OCI-LY1 (cell line): ENCODE results near the gene ZNF277.

ENCODE experiments used
- H2AFZ ChIP-seq: fragments of 200-600 bp; sonication (generic), shearing (Covaris generic); 2 replicates; pipeline ENCODE4 v1.6.0; 2014; ENCODE audit warnings: antibody characterized with exemption, mild to moderate bottlenecking, low read length
- H3F3A ChIP-seq: fragments of 200-600 bp; sonication (generic), shearing (Covaris generic); 2 replicates; pipeline ENCODE4 v1.6.0; 2014; ENCODE audit warnings: mild to moderate bottlenecking, antibody characterized with exemption, low read length, moderate library complexity; ENCODE audit not compliant: insufficient read depth
- H3K27ac ChIP-seq: fragments of 200-600 bp; sonication (generic); 2 replicates; pipeline ENCODE4 v1.5.1; 2014; ENCODE audit warnings: low read length, mixed run types, mild to moderate bottlenecking, low read depth; ENCODE audit not compliant: poor library complexity, severe bottlenecking
- H3K27me3 ChIP-seq: fragments of 200-600 bp; sonication (generic); 2 replicates; pipeline ENCODE4 v1.6.0; 2014; ENCODE audit warnings: antibody characterized with exemption, mild to moderate bottlenecking, low read length, moderate library complexity; ENCODE audit not compliant: insufficient read depth
- H3K36me3 ChIP-seq: fragments of 200-600 bp; sonication (generic); 2 replicates; pipeline ENCODE4 v1.6.1; 2014; ENCODE audit warnings: mild to moderate bottlenecking, antibody characterized with exemption, low read length, moderate library complexity, mixed read lengths; ENCODE audit not compliant: insufficient read depth
- H3K4me1 ChIP-seq: fragments of 200-600 bp; sonication (generic); 2 replicates; pipeline ENCODE4 v1.5.1; 2014; ENCODE audit warnings: mild to moderate bottlenecking, low read length, moderate library complexity; ENCODE audit not compliant: insufficient read depth, severe bottlenecking
- H3K4me2 ChIP-seq: fragments of 200-600 bp; sonication (generic), shearing (Covaris generic); 2 replicates; pipeline ENCODE4 v1.6.1; 2014; ENCODE audit warnings: low read length
- H3K4me3 ChIP-seq: fragments of 200-600 bp; sonication (generic); 2 replicates; pipeline ENCODE4 v1.5.1; 2014; ENCODE audit warnings: low read length, low read depth, mild to moderate bottlenecking, mixed read lengths; ENCODE audit not compliant: poor library complexity, severe bottlenecking
- H3K79me2 ChIP-seq: fragments of 200-600 bp; shearing (Covaris generic); 2 replicates; pipeline ENCODE4 v1.6.1; 2016; ENCODE audit warnings: mixed run types, low read length, mixed read lengths; ENCODE audit not compliant: insufficient read depth
- H3K9ac ChIP-seq: fragments of 200-600 bp; sonication (generic), shearing (Covaris generic); 2 replicates; pipeline ENCODE4 v1.6.1; 2014; ENCODE audit warnings: mild to moderate bottlenecking, low read length, mixed read lengths
- H3K9me2 ChIP-seq: fragments of 200-600 bp; sonication (generic), shearing (Covaris generic); 2 replicates; pipeline ENCODE4 v1.6.1; 2014; ENCODE audit warnings: low read depth, mild to moderate bottlenecking, low read length, mixed read lengths
- H3K9me3 ChIP-seq: fragments of 200-600 bp; shearing (Covaris generic); 2 replicates; pipeline ENCODE4 v1.6.1; 2014; ENCODE audit warnings: low read length, mixed read lengths
- H4K20me1 ChIP-seq: fragments of 200-600 bp; sonication (generic), shearing (Covaris generic); 2 replicates; pipeline ENCODE4 v1.6.0; 2016; ENCODE audit warnings: mild to moderate bottlenecking, low read length; ENCODE audit not compliant: insufficient read depth
- EZH2 ChIP-seq: fragments of 200-600 bp; sonication (generic), shearing (Covaris generic); IDR thresholded peaks from 2 replicates; pipeline ENCODE4 v1.8.0; 2017; ENCODE audit warnings: borderline replicate concordance, mixed run types, mild to moderate bottlenecking, antibody characterized with exemption, low read length, moderate library complexity, mixed read lengths
- TF ChIP-seq, protein P1 (sequence below): fragments of 200-600 bp; sonication (generic), shearing (Covaris generic); IDR thresholded peaks from 2 replicates; pipeline ENCODE4 v1.5.1; 2017; ENCODE audit warnings: mild to moderate bottlenecking, antibody characterized with exemption, low read length, moderate library complexity, mixed read lengths

The ZNF277 gene

GRCh38 chr7:112233048-112233697 is 26.7 kb downstream of the ZNF277 start:
- no peaks in the 10 kb centered on the region for H3K36me3 ChIP-seq
- no peaks in the 10 kb centered on the region for H4K20me1 ChIP-seq
- H3K27me3 ChIP-seq = no peaks in the 10 kb centered on the region
- H3K4me2 ChIP-seq = no peak overlapping the region
- no peaks in the 10 kb centered on the region for H3K4me1 ChIP-seq
- no peaks in the 10 kb centered on the region for H3F3A ChIP-seq
- no peak overlapping the region for H2AFZ ChIP-seq
- no peak overlapping the region for H3K27ac ChIP-seq
- TF ChIP-seq, protein P1, sequence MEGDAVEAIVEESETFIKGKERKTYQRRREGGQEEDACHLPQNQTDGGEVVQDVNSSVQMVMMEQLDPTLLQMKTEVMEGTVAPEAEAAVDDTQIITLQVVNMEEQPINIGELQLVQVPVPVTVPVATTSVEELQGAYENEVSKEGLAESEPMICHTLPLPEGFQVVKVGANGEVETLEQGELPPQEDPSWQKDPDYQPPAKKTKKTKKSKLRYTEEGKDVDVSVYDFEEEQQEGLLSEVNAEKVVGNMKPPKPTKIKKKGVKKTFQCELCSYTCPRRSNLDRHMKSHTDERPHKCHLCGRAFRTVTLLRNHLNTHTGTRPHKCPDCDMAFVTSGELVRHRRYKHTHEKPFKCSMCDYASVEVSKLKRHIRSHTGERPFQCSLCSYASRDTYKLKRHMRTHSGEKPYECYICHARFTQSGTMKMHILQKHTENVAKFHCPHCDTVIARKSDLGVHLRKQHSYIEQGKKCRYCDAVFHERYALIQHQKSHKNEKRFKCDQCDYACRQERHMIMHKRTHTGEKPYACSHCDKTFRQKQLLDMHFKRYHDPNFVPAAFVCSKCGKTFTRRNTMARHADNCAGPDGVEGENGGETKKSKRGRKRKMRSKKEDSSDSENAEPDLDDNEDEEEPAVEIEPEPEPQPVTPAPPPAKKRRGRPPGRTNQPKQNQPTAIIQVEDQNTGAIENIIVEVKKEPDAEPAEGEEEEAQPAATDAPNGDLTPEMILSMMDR = no peak
- no peak for TF ChIP-seq EZH2
- H3K9me3 ChIP-seq = peaks cover 6% of the 10 kb centered on the region
- H3K9me2 ChIP-seq = no peaks in the 10 kb centered on the region
- H3K9ac ChIP-seq = no peak overlapping the region
- no peaks in the 10 kb centered on the region for H3K79me2 ChIP-seq
- no peak overlapping the region for H3K4me3 ChIP-seq

DNA sequence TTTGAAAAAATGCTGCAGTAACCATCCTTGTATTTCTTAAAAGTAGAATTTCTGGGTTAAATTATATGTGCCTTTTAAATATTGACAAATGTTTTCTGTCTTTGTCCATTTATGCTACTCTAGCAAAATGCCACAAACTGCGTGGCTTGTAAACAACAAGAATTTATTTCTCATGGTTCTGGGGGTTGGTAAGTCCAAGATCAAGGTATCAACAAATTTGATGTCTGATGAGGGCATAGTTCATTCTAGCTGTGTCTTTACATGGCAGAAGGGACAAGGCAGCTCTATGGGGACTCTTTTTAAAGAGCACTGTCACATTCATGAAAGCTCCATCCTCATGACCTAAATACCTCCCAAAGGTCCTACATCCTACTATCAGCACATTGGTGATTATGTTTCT is 27.7 kb downstream of the ZNF277 start:
- no peaks in the 10 kb centered on the region for H3K79me2 ChIP-seq
- H3K4me3 ChIP-seq = no peak overlapping the region
- H3K27ac ChIP-seq = no peak overlapping the region
- H4K20me1 ChIP-seq = no peaks in the 10 kb centered on the region
- H3K9me2 ChIP-seq = no peaks in the 10 kb centered on the region
- no peaks in the 10 kb centered on the region for H3F3A ChIP-seq
- TF ChIP-seq, protein P1 = no peak
- no peak for TF ChIP-seq EZH2
- peaks cover 6% of the 10 kb centered on the region for H3K9me3 ChIP-seq
- H3K27me3 ChIP-seq = no peaks in the 10 kb centered on the region
- H3K4me2 ChIP-seq = no peak overlapping the region
- no peak overlapping the region for H3K9ac ChIP-seq
- no peak overlapping the region for H2AFZ ChIP-seq
- H3K36me3 ChIP-seq = no peaks in the 10 kb centered on the region
- no peaks in the 10 kb centered on the region for H3K4me1 ChIP-seq

DNA sequence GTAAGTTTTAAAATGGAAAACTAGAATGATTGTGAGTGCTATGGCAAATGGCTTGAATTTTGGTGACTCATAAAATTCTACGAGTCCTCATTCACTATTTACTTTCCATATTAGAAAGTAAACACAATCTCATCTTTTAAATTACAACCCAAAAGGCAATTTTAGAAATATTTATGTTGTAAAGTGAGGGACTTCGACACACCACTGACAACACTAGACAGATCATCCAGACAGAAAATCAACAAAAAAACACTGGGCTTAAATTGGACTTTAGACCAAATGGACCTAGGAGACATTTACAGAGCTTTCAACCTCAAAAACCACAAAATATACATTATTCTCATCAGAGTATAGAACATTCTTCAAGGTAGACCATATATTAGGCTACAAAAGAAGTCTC is 30.1 kb downstream of the ZNF277 start:
- Histone ChIP-seq H3K4me3 (no peak overlapping the region), H3K4me1 (no peaks in the 10 kb centered on the region), H2AFZ (no peak overlapping the region), H3K27ac (no peak overlapping the region), H4K20me1 (no peaks in the 10 kb centered on the region), H3K4me2 (no peak overlapping the region), H3K36me3 (no peaks in the 10 kb centered on the region), H3F3A (no peaks in the 10 kb centered on the region), H3K79me2 (no peaks in the 10 kb centered on the region), H3K9ac (no peak overlapping the region), H3K9me3 (peaks cover 6% of the 10 kb centered on the region), H3K27me3 (no peaks in the 10 kb centered on the region), H3K9me2 (no peaks in the 10 kb centered on the region)
- TF ChIP-seq EZH2 = no peak
- TF ChIP-seq, protein P1 = no peak
